T-helper 17 cell (primary cell): ENCODE results near the gene MFGE8. TPM values are rescaled to one million over a fixed set of nuclear protein-coding genes. Genes with fewer than 3 reads are reported as not detected.

Experiments used
- ATAC-seq: fragments of 150-1000 bp; cut with Tn5 transposase; 2 replicates; pipeline ENCODE4 v1.10.0; 2021; ENCODE audit warnings: mild to moderate bottlenecking, moderate library complexity
- DNase-seq, 3 donors: peaks; one replicate each; pipeline versions ENCODE4 v3.0.0 to v3.0.0-alpha.2; 2020 to 2021
- H3K9me3 ChIP-seq: one replicate; pipeline ENCODE4 v1.7.0; 2013; ENCODE audit warnings: low read length, mild to moderate bottlenecking; ENCODE audit not compliant: control insufficient read depth, poor library complexity, severe bottlenecking
- H3K27ac Mint-ChIP-seq: one replicate; pipeline ENCODE4 v1.8.0; 2022; ENCODE audit warnings: mild to moderate bottlenecking, moderate library complexity, mixed read lengths
- H3K27me3 Mint-ChIP-seq: one replicate; pipeline ENCODE4 v1.8.0; 2022; ENCODE audit warnings: mixed read lengths
- H3K36me3 Mint-ChIP-seq: one replicate; pipeline ENCODE4 v1.8.0; 2022; ENCODE audit warnings: low read depth, mixed read lengths
- H3K4me1 Mint-ChIP-seq: one replicate; pipeline ENCODE4 v1.8.0; 2022; ENCODE audit warnings: mild to moderate bottlenecking, mixed read lengths
- H3K4me3 Mint-ChIP-seq: one replicate; pipeline ENCODE4 v1.8.0; 2022; ENCODE audit warnings: mild to moderate bottlenecking, moderate library complexity, mixed read lengths
- total RNA-seq, 4 donors: library from RNA in 2 of 4; stranded (reverse) in 2 of 4; gene quantifications; one replicate each; pipeline ENCODE4 v1.2.3 and lab custom pipeline; 2022 to 2026

The MFGE8 gene
- total RNA-seq, 2 donors from 2014 or later = 69.1 to 77.8 TPM

- Mint-ChIP-seq H3K36me3 (peaks cover 7% of the 10 kb centered on the region), H3K4me1 (peaks cover 49% of the 10 kb centered on the region), H3K4me3 (no peak overlapping the region), H3K27ac (peak overlapping the region; percentile 100), H3K27me3 (no peaks in the 10 kb centered on the region)
- ATAC-seq = no peak
- H3K9me3 ChIP-seq = no peaks in the 10 kb centered on the region
- no peak for DNase-seq
Observed at GRCh38 chr15:88900982-88901418, 12.2 kb downstream of the MFGE8 start.

DNA sequence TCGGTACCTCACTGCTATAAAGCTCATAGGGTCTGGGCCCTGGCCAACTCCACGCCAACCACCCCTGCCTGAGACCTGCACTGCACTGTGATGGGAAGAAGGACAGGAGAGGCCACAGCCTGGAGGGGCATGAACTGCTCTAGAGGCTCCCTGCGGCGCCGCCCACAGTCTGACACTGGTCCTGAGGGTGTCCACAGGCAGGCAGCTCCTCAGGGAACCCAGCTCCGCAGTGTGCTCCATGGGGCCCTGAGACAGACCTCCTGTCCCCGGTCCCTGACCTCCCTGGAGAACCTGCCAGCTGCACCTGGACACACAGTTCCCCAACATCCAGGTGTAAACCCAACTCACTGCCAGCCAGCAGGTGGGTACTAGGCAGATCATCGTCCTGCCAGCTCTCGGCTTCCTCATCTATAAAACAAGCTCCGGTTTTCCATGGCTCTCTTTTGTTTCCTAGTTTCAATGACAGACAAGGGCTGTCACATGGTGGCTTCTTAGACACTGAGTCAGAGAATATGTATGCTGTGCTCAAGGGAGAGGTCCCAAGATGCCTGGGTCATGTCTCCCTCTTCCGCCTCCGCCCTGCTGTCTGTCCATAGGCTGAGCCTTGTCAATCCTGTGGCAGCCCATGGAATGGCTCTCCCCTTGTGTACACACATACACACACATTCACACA lies 12.7 kb downstream of the MFGE8 start:
- DNase-seq (no peak), ATAC-seq (no peak)
- H3K9me3 ChIP-seq = no peaks in the 10 kb centered on the region
- H3K4me3 Mint-ChIP-seq = no peak overlapping the region
- peaks cover 51% of the 10 kb centered on the region for H3K4me1 Mint-ChIP-seq
- H3K36me3 Mint-ChIP-seq = peaks cover 7% of the 10 kb centered on the region
- no peaks in the 10 kb centered on the region for H3K27me3 Mint-ChIP-seq
- H3K27ac Mint-ChIP-seq = peak overlapping the region; percentile 100

GRCh38 chr15:88899251-88899650 lies 13.9 kb downstream of the MFGE8 start:
- Mint-ChIP-seq H3K27ac (peak overlapping the region; percentile 100), H3K4me1 (peaks cover 43% of the 10 kb centered on the region), H3K36me3 (peaks cover 7% of the 10 kb centered on the region), H3K4me3 (no peak overlapping the region), H3K27me3 (no peaks in the 10 kb centered on the region)
- no peaks in the 10 kb centered on the region for H3K9me3 ChIP-seq
- ATAC-seq (no peak), DNase-seq (no peak)

DNA sequence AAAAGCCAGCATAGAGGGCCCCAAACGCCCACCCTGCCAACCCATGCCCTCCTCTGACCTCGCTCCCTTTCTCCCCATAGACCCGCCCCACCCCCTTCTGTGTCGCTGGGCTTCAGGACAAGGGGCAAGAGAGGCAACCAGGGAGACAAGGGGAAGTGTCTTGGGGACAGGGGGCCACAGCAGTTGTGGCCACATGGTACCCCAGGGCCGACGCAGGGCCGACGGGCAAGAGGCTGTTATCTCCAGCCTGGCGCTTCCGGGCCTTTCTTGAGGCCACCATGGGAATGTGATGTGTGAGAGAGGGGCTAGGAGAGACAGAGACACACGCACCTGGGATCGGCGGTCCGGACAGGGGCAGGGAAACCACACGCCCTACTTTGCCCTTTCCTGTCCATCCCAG lies 14.4 kb downstream of the MFGE8 start:
- DNase-seq = no peak
- peak overlapping the region; percentile 100 for H3K27ac Mint-ChIP-seq
- peaks cover 7% of the 10 kb centered on the region for H3K36me3 Mint-ChIP-seq
- no peaks in the 10 kb centered on the region for H3K9me3 ChIP-seq
- no peak for ATAC-seq
- no peak overlapping the region for H3K4me3 Mint-ChIP-seq
- H3K27me3 Mint-ChIP-seq = no peaks in the 10 kb centered on the region
- H3K4me1 Mint-ChIP-seq = peaks cover 41% of the 10 kb centered on the region

- H3K27ac Mint-ChIP-seq = peak overlapping the region; percentile 100
- peaks cover 35% of the 10 kb centered on the region for H3K4me1 Mint-ChIP-seq
- H3K4me3 Mint-ChIP-seq = no peak overlapping the region
- peak; percentile 30 to 73 (median 62) for DNase-seq
- ATAC-seq = peak; percentile 69
- H3K9me3 ChIP-seq = no peaks in the 10 kb centered on the region
- H3K36me3 Mint-ChIP-seq = peaks cover 7% of the 10 kb centered on the region
- H3K27me3 Mint-ChIP-seq = no peaks in the 10 kb centered on the region
Observed at GRCh38 chr15:88897456-88898194, 15.6 kb downstream of the MFGE8 start.

DNA sequence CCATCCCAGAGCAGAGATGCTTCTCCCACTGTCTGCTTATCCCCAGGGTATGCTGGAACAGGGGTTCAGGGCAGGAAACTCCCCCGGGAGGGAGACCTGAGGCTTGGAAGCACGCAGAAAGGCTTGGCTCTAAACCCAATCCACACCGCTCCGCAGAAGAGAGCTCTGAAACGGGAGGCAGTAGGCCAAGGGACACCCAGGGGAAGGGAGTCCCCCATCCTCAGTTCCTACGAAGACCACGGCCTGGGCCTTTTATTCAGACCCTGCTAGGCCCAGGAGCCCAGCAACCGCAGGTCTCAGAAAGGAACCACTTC lies 16.1 kb downstream of the MFGE8 start:
- Mint-ChIP-seq H3K4me3 (no peak overlapping the region), H3K4me1 (peaks cover 33% of the 10 kb centered on the region), H3K27ac (peak overlapping the region; percentile 100), H3K36me3 (peaks cover 7% of the 10 kb centered on the region), H3K27me3 (no peaks in the 10 kb centered on the region)
- DNase-seq (no peak), ATAC-seq (no peak)
- no peaks in the 10 kb centered on the region for H3K9me3 ChIP-seq

DNA sequence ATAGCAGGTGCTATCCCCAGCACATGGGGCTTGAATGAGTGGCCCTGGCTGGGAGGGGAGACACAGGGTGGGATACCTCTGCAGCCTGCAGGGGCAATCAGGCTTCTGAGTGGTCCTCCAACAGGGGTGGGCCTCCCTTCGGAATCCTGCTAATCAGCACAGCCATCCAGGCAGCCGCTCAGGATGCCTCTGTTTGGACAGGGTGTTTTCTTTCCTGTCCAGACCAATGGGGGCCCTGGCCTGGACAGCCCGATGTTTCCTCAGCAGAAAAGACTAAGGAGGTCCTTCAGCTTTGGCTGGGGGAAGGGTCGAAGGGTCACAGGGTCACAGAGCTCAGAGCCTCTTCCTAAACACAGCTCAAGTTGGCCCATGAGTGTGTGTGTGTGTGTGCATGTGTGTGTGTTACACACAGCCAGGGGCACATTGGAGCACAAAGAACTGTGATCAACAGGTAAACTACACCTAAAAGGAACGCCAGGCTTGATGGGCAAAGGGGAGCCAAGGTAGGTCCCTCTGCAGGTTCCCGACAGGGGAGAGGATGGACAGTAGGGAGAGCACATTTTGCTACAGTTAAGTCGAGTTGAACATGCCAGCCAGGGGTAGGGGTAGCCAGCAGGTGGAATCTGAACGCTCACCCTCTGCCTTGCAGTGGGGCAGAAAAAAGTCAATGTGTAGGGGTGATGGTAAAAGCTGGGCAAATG lies 16.7 kb downstream of the MFGE8 start:
- Mint-ChIP-seq H3K4me3 (peak overlapping the region; percentile 85), H3K4me1 (peaks cover 31% of the 10 kb centered on the region)

DNA sequence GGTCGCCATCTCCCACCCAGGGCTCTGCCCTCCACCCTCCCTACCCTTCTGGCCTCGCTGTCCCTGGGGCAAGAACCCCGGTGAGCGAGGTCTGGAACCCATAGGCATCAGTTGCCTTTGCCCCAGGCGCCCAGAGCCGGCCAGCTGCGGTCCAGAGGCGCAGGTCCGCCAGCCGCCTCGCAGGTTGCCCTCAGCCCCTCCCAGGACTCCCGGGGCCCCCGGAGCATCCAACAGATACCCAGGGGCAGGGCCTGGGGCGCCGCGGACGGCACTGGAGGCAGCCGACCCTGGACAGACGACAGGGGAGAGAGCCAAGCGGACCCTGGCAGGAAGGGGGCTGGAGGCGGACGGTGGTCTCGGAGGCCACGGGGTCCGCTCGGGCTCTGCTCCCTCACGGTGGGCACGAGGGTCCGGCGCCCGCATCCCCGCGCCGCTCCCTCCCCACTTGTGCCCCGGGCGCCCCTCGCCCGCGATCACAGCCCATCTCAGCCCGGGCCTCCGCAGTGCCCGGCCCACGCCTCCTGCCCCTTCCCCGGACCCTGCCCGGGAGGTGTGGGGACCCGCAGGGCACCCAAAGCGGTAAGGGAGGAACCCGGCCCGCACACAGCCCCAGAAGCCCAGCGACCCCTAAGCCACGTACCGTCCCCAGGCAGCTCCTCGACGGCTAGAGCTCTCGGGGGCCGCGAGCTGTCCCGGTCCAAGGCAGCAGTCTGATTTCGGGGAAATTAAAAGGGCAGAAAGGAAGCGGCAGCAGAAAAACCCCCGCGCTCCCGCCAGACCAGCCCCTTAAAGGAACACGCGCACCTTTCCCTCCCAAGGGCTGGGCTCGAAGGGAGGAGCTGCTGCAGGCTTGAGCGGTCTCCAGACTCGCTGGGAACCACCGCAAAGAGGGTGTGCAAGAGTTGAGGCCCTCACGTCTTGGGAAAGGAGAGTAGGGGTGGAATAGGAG lies 18.1 kb downstream of the MFGE8 start, which contains the start of gene HAPLN3:
Gene HAPLN3, minus strand, starts transcription at position 726 of the 949 bp plus-strand sequence. CDS start 8,246 bp downstream, outside the sequence.
- ATAC-seq (peak; percentile 63), DNase-seq (peak; percentile 24 to 46 (median 46))
- H3K4me3 Mint-ChIP-seq = peak within 1 kb of the TSS; percentile 93
- no peaks in the 10 kb centered on the region for H3K27me3 Mint-ChIP-seq
- H3K36me3 Mint-ChIP-seq = no peaks in the 10 kb centered on the region
- H3K27ac Mint-ChIP-seq = peak within 1 kb of the TSS; percentile 100
- no peaks in the 10 kb centered on the region for H3K9me3 ChIP-seq
- peaks cover 24% of the 10 kb centered on the region for H3K4me1 Mint-ChIP-seq

More for the DNA sequence above, 16.7 kb downstream of the MFGE8 start:
- Mint-ChIP-seq H3K27ac (peak overlapping the region; percentile 100), H3K36me3 (peaks cover 7% of the 10 kb centered on the region), H3K27me3 (no peaks in the 10 kb centered on the region)
- no peak for ATAC-seq
- H3K9me3 ChIP-seq = no peaks in the 10 kb centered on the region
- no peak for DNase-seq

GRCh38 chr15:88894348-88894818 lies 18.8 kb downstream of the MFGE8 start:
- peak; percentile 72 to 86 (median 76) for DNase-seq
- Mint-ChIP-seq H3K4me1 (peaks cover 28% of the 10 kb centered on the region), H3K4me3 (peak overlapping the region; percentile 93), H3K27ac (peak overlapping the region; percentile 59), H3K27me3 (no peaks in the 10 kb centered on the region), H3K36me3 (no peaks in the 10 kb centered on the region)
- no peaks in the 10 kb centered on the region for H3K9me3 ChIP-seq
- ATAC-seq = peak; percentile 80

- H3K9me3 ChIP-seq = no peaks in the 10 kb centered on the region
- H3K27ac Mint-ChIP-seq = peak overlapping the region; percentile 39
- no peak for ATAC-seq
Observed at GRCh38 chr15:88891540-88892254, 21.5 kb downstream of the MFGE8 start.

DNA sequence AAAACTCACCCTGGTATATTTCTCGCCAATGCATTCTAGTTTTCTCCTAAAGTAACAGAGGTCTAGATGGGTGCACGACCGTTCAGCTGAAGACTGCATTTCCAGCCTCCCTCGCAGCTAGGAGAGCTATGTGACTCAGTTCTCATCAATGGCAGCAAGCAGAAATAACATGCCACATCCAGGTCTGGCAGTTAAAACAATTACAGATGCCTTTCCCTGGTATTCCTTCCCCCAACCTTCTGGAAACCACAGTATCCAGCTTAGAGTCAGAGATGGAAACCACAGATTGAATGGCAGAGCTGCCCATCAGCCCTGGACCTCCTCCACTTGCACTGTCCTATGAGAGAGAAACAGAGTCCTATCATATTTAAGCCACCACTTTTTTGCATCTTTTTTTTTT lies 22.7 kb downstream of the MFGE8 start:
- no peaks in the 10 kb centered on the region for H3K27me3 Mint-ChIP-seq
- H3K9me3 ChIP-seq = no peaks in the 10 kb centered on the region
- DNase-seq = no peak

More at GRCh38 chr15:88891540-88892254, 21.5 kb downstream of the MFGE8 start:
- Mint-ChIP-seq H3K4me1 (peaks cover 17% of the 10 kb centered on the region), H3K27me3 (no peaks in the 10 kb centered on the region), H3K4me3 (no peak overlapping the region), H3K36me3 (no peaks in the 10 kb centered on the region)
- no peak for DNase-seq

DNA sequence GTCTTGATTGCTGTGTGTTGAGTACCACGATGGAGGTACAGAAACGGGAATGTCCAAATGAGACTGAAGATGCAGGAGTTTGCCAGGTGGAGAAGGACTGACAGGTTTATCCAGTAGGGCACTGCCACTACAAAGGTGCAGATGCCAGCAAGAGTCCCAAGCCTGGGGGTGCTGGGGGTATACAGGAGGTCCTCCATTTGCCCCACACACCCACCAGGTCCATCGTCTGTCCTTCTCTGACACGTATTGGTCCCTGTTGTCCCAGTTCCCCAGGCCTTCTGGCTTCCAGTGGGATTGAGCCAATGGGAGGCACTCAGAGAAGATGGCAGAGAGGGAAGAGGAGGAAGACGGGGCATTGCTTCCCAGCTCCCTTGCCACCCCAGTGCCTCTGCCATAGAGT lies 24.5 kb downstream of the MFGE8 start:
- DNase-seq = no peak
- no peaks in the 10 kb centered on the region for H3K27me3 Mint-ChIP-seq
- H3K4me1 Mint-ChIP-seq = peaks cover 9% of the 10 kb centered on the region
- H3K4me3 Mint-ChIP-seq = no peak overlapping the region
- H3K27ac Mint-ChIP-seq = peak overlapping the region; percentile 32
- no peaks in the 10 kb centered on the region for H3K9me3 ChIP-seq
- H3K36me3 Mint-ChIP-seq = peaks cover 4% of the 10 kb centered on the region
- ATAC-seq = no peak

More for the DNA sequence above, 22.7 kb downstream of the MFGE8 start:
- no peak overlapping the region for H3K4me3 Mint-ChIP-seq
- H3K27ac Mint-ChIP-seq = no peak overlapping the region
- ATAC-seq = no peak
- no peaks in the 10 kb centered on the region for H3K36me3 Mint-ChIP-seq
- peaks cover 9% of the 10 kb centered on the region for H3K4me1 Mint-ChIP-seq
